HCT116 (cell line): Measurements from ENCODE around the gene DERL3. TPM values are rescaled to one million over a fixed set of nuclear protein-coding genes. Genes with fewer than 3 reads are reported as not detected.

Experiments used
- ATAC-seq: fragments of 200-7000 bp; cut with Tn5 transposase; 2 replicates; pipeline ENCODE4 v1.9.1; 2020; ENCODE audit warnings: mild to moderate bottlenecking, moderate library complexity
- BruUV-seq: library from RNA; stranded (reverse); fragments of 400-500 nt; replicated peaks from 2 replicates; lab custom pipeline; 2021; lab: Mats Ljungman, UMichigan
- CTCF ChIA-PET: fragments of 300-600 bp; sonication (Branson Sonifier 250); formaldehyde crosslinking; loops from one replicate; lab custom pipeline; 2021; ENCODE audit warnings: antibody characterized with exemption; lab: Charles Lee
- POLR2A ChIA-PET: fragments of 300-600, 350-600 bp; sonication (Branson Sonifier 250); formaldehyde crosslinking; loops from one replicate; lab custom pipeline; 2021; ENCODE audit warnings: antibody characterized with exemption; lab: Charles Lee
- RAD21 ChIA-PET, 2 experiments: fragments of 300-600 bp; sonication (Branson Sonifier 250); formaldehyde crosslinking; loops; one replicate each; lab custom pipeline; 2023; ENCODE audit warnings: low total read pairs in 2 of 2; ENCODE audit not compliant: uncharacterized antibody in 2 of 2, unreplicated experiment in 2 of 2, low non-redundant PET in 1 of 2; lab: Charles Lee
- DNase-seq: peaks from one replicate; pipeline ENCODE4 v3.0.0-alpha.2; 2010; ENCODE audit warnings: low read depth, low spot score
- H2AFZ ChIP-seq: fragments of 200-600 bp; shearing (Covaris generic), sonication (generic); 2 replicates; pipeline ENCODE4 v1.6.1; 2017; ENCODE audit warnings: low read depth, mixed run types, mixed read lengths, antibody characterized with exemption, low read length; ENCODE audit not compliant: poor library complexity, severe bottlenecking
- H3K27ac ChIP-seq: 2 replicates; pipeline ENCODE4 v1.5.1; 2012; ENCODE audit warnings: low read depth, low read length
- H3K27me3 ChIP-seq: fragments of 200-600 bp; sonication (generic); 2 replicates; pipeline ENCODE4 v1.6.1; 2016; ENCODE audit warnings: mixed run types, low read length, mixed read lengths; ENCODE audit not compliant: insufficient read depth
- H3K36me3 ChIP-seq, 2 experiments: fragments of 200-500 bp in 1 of 2; fragments of 200-600 bp in 1 of 2; sonication (Bioruptor generic) in 1 of 2; sonication (generic) in 1 of 2; 2 replicates each; pipeline versions ENCODE4 v1.5.1 to v1.6.1; 2014 to 2016; ENCODE audit warnings: low read length in 2 of 2, inconsistent platforms in 1 of 2, mixed read lengths in 1 of 2, mixed run types in 1 of 2; ENCODE audit not compliant: insufficient read depth in 2 of 2, control insufficient read depth in 1 of 2
- H3K4me1 ChIP-seq, 2 experiments: fragments of 200-600 bp in 1 of 2; sonication (generic) in 1 of 2; 2 replicates each; pipeline versions ENCODE4 v1.5.1 to v1.6.1; 2012 to 2017; ENCODE audit warnings: low read length in 2 of 2, inconsistent platforms in 1 of 2, mild to moderate bottlenecking in 1 of 2, mixed read lengths in 1 of 2, mixed run types in 1 of 2, moderate library complexity in 1 of 2; ENCODE audit not compliant: insufficient read depth in 2 of 2, control insufficient read depth in 1 of 2
- H3K4me2 ChIP-seq: fragments of 200-600 bp; sonication (generic); 2 replicates; pipeline ENCODE4 v1.6.1; 2017; ENCODE audit warnings: mixed run types, low read length, mixed read lengths
- H3K4me3 ChIP-seq, 2 experiments: fragments of 200-600 bp in 1 of 2; sonication (generic) in 1 of 2; replicated peaks in 1 of 2; 2 replicates each; pipeline ENCODE4 v1.5.1; 2011 to 2016; ENCODE audit warnings: low read length in 2 of 2, control low read depth in 1 of 2, low read depth in 1 of 2, mild to moderate bottlenecking in 1 of 2, mixed read lengths in 1 of 2, mixed run types in 1 of 2
- H3K79me2 ChIP-seq: fragments of 200-600 bp; sonication (generic); 2 replicates; pipeline ENCODE4 v1.6.1; 2017; ENCODE audit warnings: mild to moderate bottlenecking, mixed run types, low read length, moderate library complexity, mixed read lengths; ENCODE audit not compliant: insufficient read depth
- H3K9ac ChIP-seq: fragments of 200-600 bp; sonication (generic); 2 replicates; pipeline ENCODE4 v1.6.1; 2016; ENCODE audit warnings: low read length, mixed read lengths
- H3K9me2 ChIP-seq: fragments of 200-600 bp; sonication (generic), shearing (Covaris generic); 2 replicates; pipeline ENCODE4 v1.6.1; 2017; ENCODE audit warnings: mixed run types, mild to moderate bottlenecking, moderate library complexity; ENCODE audit not compliant: insufficient read depth
- H3K9me3 ChIP-seq, 2 experiments: fragments of 200-500 bp in 1 of 2; fragments of 200-600 bp in 1 of 2; sonication (Bioruptor generic) in 1 of 2; sonication (generic) in 1 of 2; 2 replicates each; pipeline ENCODE4 v1.6.1; 2014 to 2017; ENCODE audit warnings: low read length in 2 of 2, mixed read lengths in 2 of 2, inconsistent platforms in 1 of 2, low read depth in 1 of 2, mild to moderate bottlenecking in 1 of 2, mixed run types in 1 of 2, moderate library complexity in 1 of 2; ENCODE audit not compliant: control insufficient read depth in 1 of 2, insufficient read depth in 1 of 2
- H4K20me1 ChIP-seq: fragments of 200-600 bp; sonication (generic), shearing (Covaris generic); 2 replicates; pipeline ENCODE4 v1.6.1; 2017; ENCODE audit warnings: mixed run types, mild to moderate bottlenecking, moderate library complexity; ENCODE audit not compliant: insufficient read depth
- CBX3 ChIP-seq: IDR thresholded peaks from 2 replicates; pipeline ENCODE4 v1.6.1; 2012; ENCODE audit warnings: low read depth
- EGR1 ChIP-seq: IDR thresholded peaks from 2 replicates; pipeline ENCODE4 v1.6.1; 2012; ENCODE audit warnings: low read depth
- ELF1 ChIP-seq: IDR thresholded peaks from 2 replicates; pipeline ENCODE4 v1.6.1; 2012; ENCODE audit warnings: low read depth, borderline replicate concordance
- EZH2 ChIP-seq: fragments of 200-600 bp; sonication (generic); IDR thresholded peaks from 2 replicates; pipeline ENCODE4 v1.6.1; 2017; ENCODE audit warnings: antibody characterized with exemption, mixed run types
- EZH2phosphoT487 ChIP-seq: fragments of 200-600 bp; IDR thresholded peaks from 2 replicates; pipeline ENCODE4 v1.6.1; 2018; ENCODE audit warnings: antibody characterized with exemption, borderline replicate concordance
- FOSL1 ChIP-seq: IDR thresholded peaks from 2 replicates; pipeline ENCODE4 v1.6.1; 2012; ENCODE audit warnings: low read depth
- JUND ChIP-seq: IDR thresholded peaks from 2 replicates; pipeline ENCODE4 v1.6.1; 2012
- POLR2A ChIP-seq: IDR thresholded peaks from 2 replicates; pipeline ENCODE4 v1.7.0; 2011; ENCODE audit warnings: borderline replicate concordance; ENCODE audit not compliant: insufficient read depth, insufficient read length; ENCODE audit errors: extremely low read depth
- POLR2AphosphoS5 ChIP-seq: IDR thresholded peaks from 2 replicates; pipeline ENCODE4 v1.6.1; 2011; ENCODE audit warnings: mild to moderate bottlenecking, low read depth, low read length, moderate library complexity
- REST ChIP-seq: IDR thresholded peaks from 2 replicates; pipeline ENCODE4 v1.6.1; 2012; ENCODE audit warnings: low read depth
- SIN3A ChIP-seq: IDR thresholded peaks from 2 replicates; pipeline ENCODE4 v1.6.1; 2012; ENCODE audit warnings: low read depth
- SRF ChIP-seq: IDR thresholded peaks from 2 replicates; pipeline ENCODE4 v1.6.1; 2012; ENCODE audit warnings: low read depth
- TCF7L2 ChIP-seq: IDR thresholded peaks from 2 replicates; pipeline ENCODE4 v1.7.0; 2011; ENCODE audit warnings: borderline replicate concordance, inconsistent platforms; ENCODE audit not compliant: insufficient read depth, insufficient read length; ENCODE audit errors: extremely low read depth
- ZNF274 ChIP-seq: fragments of 200-500 bp; sonication (Bioruptor generic); IDR thresholded peaks from 2 replicates; pipeline ENCODE4 v1.6.1; 2014; ENCODE audit warnings: mild to moderate bottlenecking, low read depth, low read length, inconsistent platforms
- intact Hi-C: fragments of 100-400 bp; cut with micrococcal nuclease; formaldehyde crosslinking; loops from 2 replicates; pipeline ENCODE4 v1.10.0; 2022
- total RNA-seq: library from RNA; stranded (reverse); gene quantifications from one replicate; pipeline ENCODE4 v1.2.1, GENCODE V29; 2021; ENCODE audit not compliant: unreplicated experiment
- TF ChIP-seq, protein P1 (sequence below), 3 experiments: fragments of 200-600 bp in 1 of 3; sonication (generic) in 1 of 3; IDR thresholded peaks in 2 of 3; conservative IDR thresholded peaks in 1 of 3; 2 replicates each; pipeline ENCODE4 v1.5.1; 2012 to 2017; ENCODE audit warnings: low read depth in 2 of 3, low read length in 2 of 3, antibody characterized with exemption in 1 of 3, borderline replicate concordance in 1 of 3, control low read depth in 1 of 3, mild to moderate bottlenecking in 1 of 3, mixed read lengths in 1 of 3, mixed run types in 1 of 3, moderate library complexity in 1 of 3; ENCODE audit not compliant: insufficient read depth in 1 of 3
- TF ChIP-seq, protein P2 (sequence below): IDR thresholded peaks from 2 replicates; pipeline ENCODE4 v1.6.1; 2012

DERL3 gene
- total RNA-seq, 1 experiment from 2014 or later, result not detected

DNA sequence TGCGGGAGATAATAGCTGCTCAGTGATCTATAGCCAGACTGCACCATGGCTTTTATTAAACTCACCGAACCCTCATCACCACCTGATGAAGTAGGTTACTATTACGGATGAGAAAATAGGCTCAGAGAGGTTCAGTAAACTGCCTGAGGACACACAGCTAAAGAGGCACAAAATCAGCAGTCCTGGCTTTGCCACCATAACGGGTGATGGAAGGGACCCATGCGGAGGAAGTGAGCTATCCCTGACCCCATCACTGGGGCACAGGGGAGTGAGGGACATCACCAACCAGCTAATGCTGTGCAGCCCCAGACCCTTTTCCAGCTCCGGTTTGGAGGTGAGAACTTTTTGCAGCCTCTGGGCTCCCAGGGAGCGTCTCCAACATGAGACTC, 7.3 kb upstream of the DERL3 start:
- DNase-seq (no peak), ATAC-seq (no peak)
- ChIA-PET CTCF (interaction anchor here (0.9 kb wide), 1 partner anchor 77 kb away, joined by 3 read pairs; no protein-coding TSS in a partner anchor), POLR2A (no interaction called here), RAD21 (no interaction called here)
- no TSS peak for BruUV-seq
- H3K9me2 ChIP-seq, result no peaks in the 10 kb centered on the region
- intact Hi-C loops, result loop anchor here (5.0 to 10.0 kb wide), 3 partner anchors 79 to 531 kb away; partner anchors contain the start of gene CHCHD10
- H3K4me2 ChIP-seq, result no peak overlapping the region
- no peaks in the 10 kb centered on the region for H3K27me3 ChIP-seq
- no peak overlapping the region for H3K4me3 ChIP-seq
- no peak overlapping the region for H3K27ac ChIP-seq
- TF ChIP-seq ZNF274 (no peak), POLR2AphosphoS5 (no peak), EZH2phosphoT487 (no peak), ELF1 (no peak), SIN3A (no peak), EGR1 (no peak), REST (no peak), SRF (no peak), CBX3 (no peak), POLR2A (no peak), EZH2 (no peak), FOSL1 (no peak), JUND (no peak), TCF7L2 (no peak)
- TF ChIP-seq, protein P1, sequence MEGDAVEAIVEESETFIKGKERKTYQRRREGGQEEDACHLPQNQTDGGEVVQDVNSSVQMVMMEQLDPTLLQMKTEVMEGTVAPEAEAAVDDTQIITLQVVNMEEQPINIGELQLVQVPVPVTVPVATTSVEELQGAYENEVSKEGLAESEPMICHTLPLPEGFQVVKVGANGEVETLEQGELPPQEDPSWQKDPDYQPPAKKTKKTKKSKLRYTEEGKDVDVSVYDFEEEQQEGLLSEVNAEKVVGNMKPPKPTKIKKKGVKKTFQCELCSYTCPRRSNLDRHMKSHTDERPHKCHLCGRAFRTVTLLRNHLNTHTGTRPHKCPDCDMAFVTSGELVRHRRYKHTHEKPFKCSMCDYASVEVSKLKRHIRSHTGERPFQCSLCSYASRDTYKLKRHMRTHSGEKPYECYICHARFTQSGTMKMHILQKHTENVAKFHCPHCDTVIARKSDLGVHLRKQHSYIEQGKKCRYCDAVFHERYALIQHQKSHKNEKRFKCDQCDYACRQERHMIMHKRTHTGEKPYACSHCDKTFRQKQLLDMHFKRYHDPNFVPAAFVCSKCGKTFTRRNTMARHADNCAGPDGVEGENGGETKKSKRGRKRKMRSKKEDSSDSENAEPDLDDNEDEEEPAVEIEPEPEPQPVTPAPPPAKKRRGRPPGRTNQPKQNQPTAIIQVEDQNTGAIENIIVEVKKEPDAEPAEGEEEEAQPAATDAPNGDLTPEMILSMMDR (IDR thresholded peaks at IDR 0.05 in 2 of 3, conservative IDR thresholded peaks at IDR 0.05 in 1 of 3; ENCODE audit: borderline replicate concordance in 1 of 3, insufficient read depth in 1 of 3, low read depth in 2 of 3, low read length in 2 of 3), result no peak
- TF ChIP-seq, protein P2, sequence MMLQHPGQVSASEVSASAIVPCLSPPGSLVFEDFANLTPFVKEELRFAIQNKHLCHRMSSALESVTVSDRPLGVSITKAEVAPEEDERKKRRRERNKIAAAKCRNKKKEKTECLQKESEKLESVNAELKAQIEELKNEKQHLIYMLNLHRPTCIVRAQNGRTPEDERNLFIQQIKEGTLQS, result no peak
- no peaks in the 10 kb centered on the region for H3K9me3 ChIP-seq
- H3K4me1 ChIP-seq, result peaks cover 2 to 12% of the 10 kb centered on the region in 2 experiments; a peak in 2 of 4 replicates
- H3K9ac ChIP-seq, result no peak overlapping the region
- H3K36me3 ChIP-seq, result no peaks in the 10 kb centered on the region
- H2AFZ ChIP-seq, result no peak overlapping the region
- no peaks in the 10 kb centered on the region for H3K79me2 ChIP-seq
- no peaks in the 10 kb centered on the region for H4K20me1 ChIP-seq
